ENCODE measurements around the gene AKAP11. TPM values are rescaled to one million over a fixed set of nuclear protein-coding genes. Genes with fewer than 3 reads are reported as not detected.
A peak's percentile ranks its signal among the peaks of the same experiment; 100 is the strongest.

Gene AKAP11
- total RNA-seq, 1 experiment from 2014 or later = 24.1 TPM

GRCh38 chr13:42333613-42334328 lies 61.8 kb downstream of the AKAP11 start:
- BruUV-seq (replicated peaks) = no TSS peak
- POLR2A ChIA-PET (ENCODE audit: low non-redundant PET) = no interaction called here
- Histone ChIP-seq H3K9me3 (ENCODE audit: low read depth, low read length, poor library complexity, severe bottlenecking) (no peaks in the 10 kb centered on the region), H3K4me3 (ENCODE audit: low read depth, low read length, poor library complexity, severe bottlenecking) (no peak overlapping the region), H3K27me3 (replicated peaks; ENCODE audit: insufficient read depth, low read depth, low read length, poor library complexity) (no peaks in the 10 kb centered on the region), H3K27ac (ENCODE audit: low read depth, low read length, poor library complexity, severe bottlenecking) (no peak overlapping the region), H3K4me1 (ENCODE audit: insufficient read depth, low read length, poor library complexity, severe bottlenecking) (no peaks in the 10 kb centered on the region), H3K36me3 (ENCODE audit: insufficient read depth, low read length, poor library complexity, severe bottlenecking) (no peaks in the 10 kb centered on the region)
- TF ChIP-seq EZH2 (IDR thresholded peaks at IDR 0.05; ENCODE audit: borderline replicate concordance, low read depth, low read length, poor library complexity, severe bottlenecking) (no peak), CTCF (conservative IDR thresholded peaks at IDR 0.05; ENCODE audit: low read depth, low read length) (peak; percentile 55)
- DNase-seq (ENCODE audit: low spot score) = peak; percentile 38
- intact Hi-C loops (cut with micrococcal nuclease; ENCODE audit: unreplicated experiment) = loop anchor here (10.0 kb wide), 1 partner anchor 141 kb away; no protein-coding TSS in a partner anchor
- CTCF ChIA-PET = interaction anchor here (0.5 to 1.0 kb wide), 3 partner anchors 24 to 146 kb away, joined by 3 to 6 read pairs (median 3); no protein-coding TSS in a partner anchor

GRCh38 chr13:42334329-42334706 lies 62.4 kb downstream of the AKAP11 start:
- Histone ChIP-seq H3K4me3 (ENCODE audit: low read depth, low read length, poor library complexity, severe bottlenecking) (no peak overlapping the region), H3K27me3 (replicated peaks; ENCODE audit: insufficient read depth, low read depth, low read length, poor library complexity) (no peaks in the 10 kb centered on the region), H3K9me3 (ENCODE audit: low read depth, low read length, poor library complexity, severe bottlenecking) (no peaks in the 10 kb centered on the region), H3K27ac (ENCODE audit: low read depth, low read length, poor library complexity, severe bottlenecking) (no peak overlapping the region), H3K36me3 (ENCODE audit: insufficient read depth, low read length, poor library complexity, severe bottlenecking) (no peaks in the 10 kb centered on the region), H3K4me1 (ENCODE audit: insufficient read depth, low read length, poor library complexity, severe bottlenecking) (no peaks in the 10 kb centered on the region)
- TF ChIP-seq CTCF (conservative IDR thresholded peaks at IDR 0.05; ENCODE audit: low read depth, low read length) = no peak
- no peak for TF ChIP-seq EZH2 (IDR thresholded peaks at IDR 0.05; ENCODE audit: borderline replicate concordance, low read depth, low read length, poor library complexity, severe bottlenecking)
- ChIA-PET POLR2A (ENCODE audit: low non-redundant PET) (no interaction called here), CTCF (interaction anchor here (0.5 to 1.0 kb wide), 3 partner anchors 23 to 145 kb away, joined by 3 to 6 read pairs (median 3); no protein-coding TSS in a partner anchor)
- intact Hi-C loops (cut with micrococcal nuclease; ENCODE audit: unreplicated experiment) = loop anchor here (10.0 kb wide), 1 partner anchor 140 kb away; no protein-coding TSS in a partner anchor
- BruUV-seq (replicated peaks) = no TSS peak
- no peak for DNase-seq (ENCODE audit: low spot score)

GRCh38 chr13:42337808-42338600 lies 66.1 kb downstream of the AKAP11 start:
- intact Hi-C loops (cut with micrococcal nuclease; ENCODE audit: unreplicated experiment) = loop anchor here (10.0 kb wide), 1 partner anchor 137 kb away; no protein-coding TSS in a partner anchor
- no peaks in the 10 kb centered on the region for H3K27me3 ChIP-seq (replicated peaks; ENCODE audit: insufficient read depth, low read depth, low read length, poor library complexity)
- H3K36me3 ChIP-seq (ENCODE audit: insufficient read depth, low read length, poor library complexity, severe bottlenecking) = no peaks in the 10 kb centered on the region
- no TSS peak for BruUV-seq (replicated peaks)
- CTCF ChIA-PET = no interaction called here
- DNase-seq (ENCODE audit: low spot score) = no peak
- H3K9me3 ChIP-seq (ENCODE audit: low read depth, low read length, poor library complexity, severe bottlenecking) = no peaks in the 10 kb centered on the region
- H3K4me1 ChIP-seq (ENCODE audit: insufficient read depth, low read length, poor library complexity, severe bottlenecking) = no peaks in the 10 kb centered on the region
- TF ChIP-seq CTCF (conservative IDR thresholded peaks at IDR 0.05; ENCODE audit: low read depth, low read length) (no peak), EZH2 (IDR thresholded peaks at IDR 0.05; ENCODE audit: borderline replicate concordance, low read depth, low read length, poor library complexity, severe bottlenecking) (no peak)
- H3K4me3 ChIP-seq (ENCODE audit: low read depth, low read length, poor library complexity, severe bottlenecking) = no peak overlapping the region
- H3K27ac ChIP-seq (ENCODE audit: low read depth, low read length, poor library complexity, severe bottlenecking) = no peak overlapping the region
- POLR2A ChIA-PET (ENCODE audit: low non-redundant PET) = no interaction called here
